ENCODE measurements around the gene AGBL4. TPM values are rescaled to one million over a fixed set of nuclear protein-coding genes. Genes with fewer than 3 reads are reported as not detected.

AGBL4 gene
- polyA plus RNA-seq, 4 donors = 0.10 to 0.16 TPM; not detected in 2

DNA sequence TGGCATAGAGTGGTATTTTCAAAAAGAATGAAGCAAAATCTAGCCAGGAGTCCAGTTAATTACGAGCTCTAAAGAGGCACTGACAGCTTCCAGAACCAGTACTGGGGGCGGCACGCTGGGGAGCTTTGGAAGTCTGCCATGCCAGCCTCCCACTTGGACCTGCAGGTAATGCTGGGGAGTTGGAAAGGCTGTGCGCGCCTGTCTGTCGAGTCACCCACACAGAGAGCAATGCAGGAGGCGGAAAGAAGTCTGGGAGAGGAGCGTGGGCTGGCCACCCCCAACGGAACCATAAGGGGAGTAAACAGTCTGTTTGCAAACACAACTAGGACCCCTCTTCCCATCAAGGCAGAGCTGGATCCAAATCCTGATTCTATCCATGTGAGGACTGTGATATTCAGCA, 1331.5 kb downstream of the AGBL4 start:
- H3K4me1 ChIP-seq (ENCODE audit: control insufficient read depth in 3 of 3, insufficient read depth in 2 of 3, low read depth in 1 of 3, low read length in 2 of 3) = peaks cover 0 to 2% (median 0%) of the 10 kb centered on the region in 3 donors
- DNase-seq = no peak
- H3K36me3 ChIP-seq (ENCODE audit: control insufficient read depth in 3 of 3, insufficient read depth in 2 of 3, low read depth in 1 of 3, low read length in 3 of 3) = no peaks in the 10 kb centered on the region
- H3K9me3 ChIP-seq (ENCODE audit: control insufficient read depth in 2 of 2, insufficient read depth in 1 of 2, low read depth in 1 of 2, low read length in 1 of 2) = no peaks in the 10 kb centered on the region
- H3K27me3 ChIP-seq (ENCODE audit: control insufficient read depth in 3 of 3, insufficient read depth in 3 of 3, low read length in 3 of 3) = peaks cover 0 to 14% (median 0%) of the 10 kb centered on the region in 3 donors
- no peak overlapping the region for H3K4me3 ChIP-seq (ENCODE audit: low read depth in 1 of 3, low read length in 3 of 3)
- WGBS, 3 donors = 84 to 87% (median 86%) methylated on average over 9 of the region's 9 CpGs
- H3K27ac ChIP-seq (ENCODE audit: low read depth in 1 of 3, low read length in 2 of 3) = no peak overlapping the region
- FAIRE-seq = no peak

DNA sequence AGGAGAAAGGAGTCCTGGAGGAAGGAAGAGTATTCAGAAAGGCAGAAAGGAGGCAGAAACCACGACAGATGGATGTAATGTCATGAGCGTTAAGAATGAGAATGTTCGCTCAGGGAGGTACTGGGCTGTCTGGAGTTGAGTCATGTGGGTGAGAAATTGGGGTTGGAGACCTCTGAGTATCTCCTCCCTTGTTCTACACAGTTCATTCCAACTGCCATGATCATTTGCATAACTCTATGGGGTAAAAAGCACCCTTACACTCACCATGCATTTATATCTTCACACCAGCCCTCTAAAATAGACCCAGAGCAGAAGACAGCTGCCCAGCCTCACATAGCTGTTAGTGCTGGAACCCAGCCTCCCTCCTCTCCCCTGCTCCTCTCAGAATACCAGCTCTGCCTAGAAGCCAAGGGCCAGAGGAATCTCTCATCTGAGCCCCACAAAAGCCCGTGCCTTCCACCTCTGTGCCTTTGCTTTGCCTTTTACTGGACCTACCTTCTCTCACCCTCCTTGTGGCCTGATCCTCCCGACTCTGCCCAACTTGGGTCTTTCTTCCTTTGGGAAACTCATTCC, 1332.2 kb downstream of the AGBL4 start:
- FAIRE-seq (no peak), DNase-seq (no peak)
- H3K36me3 ChIP-seq (ENCODE audit: control insufficient read depth in 3 of 3, insufficient read depth in 2 of 3, low read depth in 1 of 3, low read length in 3 of 3) = no peaks in the 10 kb centered on the region
- peaks cover 0 to 2% (median 0%) of the 10 kb centered on the region in 3 donors for H3K4me1 ChIP-seq (ENCODE audit: control insufficient read depth in 3 of 3, insufficient read depth in 2 of 3, low read depth in 1 of 3, low read length in 2 of 3)
- H3K27me3 ChIP-seq (ENCODE audit: control insufficient read depth in 3 of 3, insufficient read depth in 3 of 3, low read length in 3 of 3) = peaks cover 0 to 14% (median 0%) of the 10 kb centered on the region in 3 donors
- no peak overlapping the region for H3K27ac ChIP-seq (ENCODE audit: low read depth in 1 of 3, low read length in 2 of 3)
- H3K4me3 ChIP-seq (ENCODE audit: low read depth in 1 of 3, low read length in 3 of 3) = no peak overlapping the region
- no peaks in the 10 kb centered on the region for H3K9me3 ChIP-seq (ENCODE audit: control insufficient read depth in 2 of 2, insufficient read depth in 1 of 2, low read depth in 1 of 2, low read length in 1 of 2)
- WGBS, 3 donors = 76 to 82% (median 80%) methylated on average over 5 of the region's 5 CpGs

DNA sequence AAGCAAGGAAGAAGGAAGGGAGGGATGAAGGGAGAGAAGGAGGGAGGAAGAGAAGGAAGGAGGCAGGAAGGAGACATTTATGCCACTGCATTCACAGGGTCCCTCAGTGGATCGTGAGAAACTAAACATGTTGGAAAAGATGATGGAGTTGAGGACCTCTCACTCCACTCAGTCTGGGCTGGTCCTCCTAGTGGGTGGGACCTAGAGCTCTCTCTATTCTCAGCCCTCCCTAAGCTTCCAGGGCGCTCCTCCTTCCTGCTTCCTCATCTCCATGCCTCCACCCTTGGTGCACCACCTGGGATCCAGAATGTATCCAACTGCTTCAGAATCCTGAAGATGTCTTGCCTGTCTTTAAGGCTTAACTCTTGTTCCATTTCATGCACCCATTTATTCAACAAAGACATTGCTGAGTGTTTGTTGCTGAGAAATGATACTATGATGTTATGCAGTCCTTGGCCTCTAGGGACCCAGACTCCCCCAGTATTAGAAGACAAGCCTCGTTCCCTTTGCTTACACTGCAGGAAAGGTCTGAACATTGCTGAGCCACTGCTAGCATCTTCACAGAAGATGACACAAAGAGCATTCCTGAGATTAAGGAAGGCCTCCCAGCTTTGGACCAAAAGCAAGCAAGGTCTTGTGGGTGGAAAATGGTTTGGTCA, 1335.5 kb downstream of the AGBL4 start:
- 59 to 65% (median 61%) methylated on average over 3 of the region's 3 CpGs for WGBS, 3 donors
- Histone ChIP-seq H3K27me3 (ENCODE audit: control insufficient read depth in 3 of 3, insufficient read depth in 3 of 3, low read length in 3 of 3) (peaks cover 0 to 10% (median 0%) of the 10 kb centered on the region in 3 donors), H3K4me1 (ENCODE audit: control insufficient read depth in 3 of 3, insufficient read depth in 2 of 3, low read depth in 1 of 3, low read length in 2 of 3) (peaks cover 0 to 2% (median 0%) of the 10 kb centered on the region in 3 donors), H3K36me3 (ENCODE audit: control insufficient read depth in 3 of 3, insufficient read depth in 2 of 3, low read depth in 1 of 3, low read length in 3 of 3) (no peaks in the 10 kb centered on the region), H3K9me3 (ENCODE audit: control insufficient read depth in 2 of 2, insufficient read depth in 1 of 2, low read depth in 1 of 2, low read length in 1 of 2) (no peaks in the 10 kb centered on the region), H3K4me3 (ENCODE audit: low read depth in 1 of 3, low read length in 3 of 3) (no peak overlapping the region), H3K27ac (ENCODE audit: low read depth in 1 of 3, low read length in 2 of 3) (no peak overlapping the region)
- DNase-seq (no peak), FAIRE-seq (no peak)

GRCh38 chr1:48687282-48688045, 1336.3 kb downstream of the AGBL4 start:
- no peak overlapping the region for H3K27ac ChIP-seq (ENCODE audit: low read depth in 1 of 3, low read length in 2 of 3)

DNA sequence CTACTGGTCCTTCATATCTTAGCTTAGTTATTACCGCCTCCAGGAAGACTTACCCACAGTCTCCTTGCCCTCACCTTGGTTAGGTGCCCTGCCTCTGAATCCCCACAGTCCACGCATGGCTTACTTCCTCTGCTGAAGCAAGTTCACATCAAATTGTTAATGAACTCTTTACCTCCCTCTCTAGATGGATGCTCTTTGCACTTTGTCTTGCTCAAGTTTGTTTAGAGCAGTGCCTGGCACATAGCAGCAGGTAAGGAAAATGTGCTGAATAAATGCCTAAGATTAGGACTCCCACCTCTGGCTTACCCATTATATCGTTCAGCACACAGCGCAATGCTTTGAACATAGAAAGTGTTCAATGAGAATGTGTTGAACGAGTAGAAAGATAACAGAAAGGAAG, 1337.6 kb downstream of the AGBL4 start:
- Histone ChIP-seq H3K4me3 (ENCODE audit: low read depth in 1 of 3, low read length in 3 of 3) (no peak overlapping the region), H3K4me1 (ENCODE audit: control insufficient read depth in 3 of 3, insufficient read depth in 2 of 3, low read depth in 1 of 3, low read length in 2 of 3) (peaks cover 0 to 3% (median 0%) of the 10 kb centered on the region in 3 donors), H3K27me3 (ENCODE audit: control insufficient read depth in 3 of 3, insufficient read depth in 3 of 3, low read length in 3 of 3) (no peaks in the 10 kb centered on the region), H3K27ac (ENCODE audit: low read depth in 1 of 3, low read length in 2 of 3) (no peak overlapping the region), H3K36me3 (ENCODE audit: control insufficient read depth in 3 of 3, insufficient read depth in 2 of 3, low read depth in 1 of 3, low read length in 3 of 3) (no peaks in the 10 kb centered on the region), H3K9me3 (ENCODE audit: control insufficient read depth in 2 of 2, insufficient read depth in 1 of 2, low read depth in 1 of 2, low read length in 1 of 2) (no peaks in the 10 kb centered on the region)
- DNase-seq (no peak), FAIRE-seq (no peak)
- WGBS, 3 donors = 70 to 84% (median 73%) methylated on average over 5 of the region's 5 CpGs

More at GRCh38 chr1:48687282-48688045, 1336.3 kb downstream of the AGBL4 start:
- Histone ChIP-seq H3K4me3 (ENCODE audit: low read depth in 1 of 3, low read length in 3 of 3) (no peak overlapping the region), H3K36me3 (ENCODE audit: control insufficient read depth in 3 of 3, insufficient read depth in 2 of 3, low read depth in 1 of 3, low read length in 3 of 3) (no peaks in the 10 kb centered on the region), H3K4me1 (ENCODE audit: control insufficient read depth in 3 of 3, insufficient read depth in 2 of 3, low read depth in 1 of 3, low read length in 2 of 3) (peaks cover 0 to 2% (median 0%) of the 10 kb centered on the region in 3 donors), H3K27me3 (ENCODE audit: control insufficient read depth in 3 of 3, insufficient read depth in 3 of 3, low read length in 3 of 3) (peaks cover 0 to 4% (median 0%) of the 10 kb centered on the region in 3 donors), H3K9me3 (ENCODE audit: control insufficient read depth in 2 of 2, insufficient read depth in 1 of 2, low read depth in 1 of 2, low read length in 1 of 2) (no peaks in the 10 kb centered on the region)
- FAIRE-seq = no peak
- WGBS, 3 donors = 79 to 87% (median 80%) methylated on average over 13 of the region's 13 CpGs
- no peak for DNase-seq

- Histone ChIP-seq H3K9me3 (ENCODE audit: control insufficient read depth in 2 of 2, insufficient read depth in 1 of 2, low read depth in 1 of 2, low read length in 1 of 2) (no peaks in the 10 kb centered on the region), H3K4me1 (ENCODE audit: control insufficient read depth in 3 of 3, insufficient read depth in 2 of 3, low read depth in 1 of 3, low read length in 2 of 3) (peaks cover 0 to 8% (median 5%) of the 10 kb centered on the region in 3 donors), H3K27ac (ENCODE audit: low read depth in 1 of 3, low read length in 2 of 3) (no peak overlapping the region), H3K4me3 (ENCODE audit: low read depth in 1 of 3, low read length in 3 of 3) (no peak overlapping the region), H3K36me3 (ENCODE audit: control insufficient read depth in 3 of 3, insufficient read depth in 2 of 3, low read depth in 1 of 3, low read length in 3 of 3) (no peaks in the 10 kb centered on the region), H3K27me3 (ENCODE audit: control insufficient read depth in 3 of 3, insufficient read depth in 3 of 3, low read length in 3 of 3) (no peaks in the 10 kb centered on the region)
- 94 to 100% (median 96%) methylated on average over 4 of the region's 4 CpGs for WGBS, 3 donors
- FAIRE-seq = no peak
- no peak for DNase-seq
Measured at GRCh38 chr1:48684381-48684780, 1339.4 kb downstream of the AGBL4 start.

DNA sequence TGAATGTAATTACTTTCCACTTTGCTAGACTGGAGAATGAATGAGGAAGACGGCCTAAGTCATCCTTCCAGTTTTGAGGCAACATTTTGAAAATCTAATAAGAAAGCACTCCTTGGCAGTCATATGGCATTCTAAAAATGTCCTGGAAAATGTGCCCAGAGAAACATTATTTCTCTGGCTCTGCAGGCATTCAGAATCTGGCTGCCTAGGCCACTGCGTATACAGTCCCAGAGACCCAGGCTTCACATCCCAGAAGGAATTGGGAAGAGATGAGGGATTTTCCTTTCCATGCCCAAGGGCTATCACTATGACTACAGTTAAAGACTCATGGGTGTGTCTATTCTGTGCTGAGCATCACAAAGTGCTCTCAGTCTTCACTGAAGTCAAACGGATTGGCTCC, 1339.9 kb downstream of the AGBL4 start:
- H3K27me3 ChIP-seq (ENCODE audit: control insufficient read depth in 3 of 3, insufficient read depth in 3 of 3, low read length in 3 of 3) = no peaks in the 10 kb centered on the region
- H3K27ac ChIP-seq (ENCODE audit: low read depth in 1 of 3, low read length in 2 of 3) = no peak overlapping the region
- no peaks in the 10 kb centered on the region for H3K36me3 ChIP-seq (ENCODE audit: control insufficient read depth in 3 of 3, insufficient read depth in 2 of 3, low read depth in 1 of 3, low read length in 3 of 3)
- no peaks in the 10 kb centered on the region for H3K9me3 ChIP-seq (ENCODE audit: control insufficient read depth in 2 of 2, insufficient read depth in 1 of 2, low read depth in 1 of 2, low read length in 1 of 2)
- FAIRE-seq (no peak), DNase-seq (no peak)
- 72 to 87% (median 83%) methylated on average over 3 of the region's 3 CpGs for WGBS, 3 donors
- peaks cover 0 to 8% (median 8%) of the 10 kb centered on the region in 3 donors for H3K4me1 ChIP-seq (ENCODE audit: control insufficient read depth in 3 of 3, insufficient read depth in 2 of 3, low read depth in 1 of 3, low read length in 2 of 3)
- no peak overlapping the region for H3K4me3 ChIP-seq (ENCODE audit: low read depth in 1 of 3, low read length in 3 of 3)

GRCh38 chr1:48681476-48682305, 1342.1 kb downstream of the AGBL4 start:
- Histone ChIP-seq H3K9me3 (ENCODE audit: control insufficient read depth in 2 of 2, insufficient read depth in 1 of 2, low read depth in 1 of 2, low read length in 1 of 2) (no peaks in the 10 kb centered on the region), H3K4me1 (ENCODE audit: control insufficient read depth in 3 of 3, insufficient read depth in 2 of 3, low read depth in 1 of 3, low read length in 2 of 3) (peaks cover 0 to 15% (median 13%) of the 10 kb centered on the region in 3 donors), H3K36me3 (ENCODE audit: control insufficient read depth in 3 of 3, insufficient read depth in 2 of 3, low read depth in 1 of 3, low read length in 3 of 3) (no peaks in the 10 kb centered on the region), H3K27me3 (ENCODE audit: control insufficient read depth in 3 of 3, insufficient read depth in 3 of 3, low read length in 3 of 3) (no peaks in the 10 kb centered on the region), H3K27ac (ENCODE audit: low read depth in 1 of 3, low read length in 2 of 3) (no peak overlapping the region), H3K4me3 (ENCODE audit: low read depth in 1 of 3, low read length in 3 of 3) (no peak overlapping the region)
- no peak for FAIRE-seq
- DNase-seq = no peak
- WGBS, 3 donors = 65 to 74% (median 71%) methylated on average over 4 of the region's 4 CpGs
